Measurements from ENCODE around the gene DARS1. TPM values are rescaled to one million over a fixed set of nuclear protein-coding genes. Genes with fewer than 3 reads are reported as not detected.

The DARS1 gene
- total RNA-seq, 6 experiments from 2014 or later, result 19.9 to 49.1 (median 34.8) TPM

- 80% methylated on average over 1 of the region's 2 CpGs for WGBS (ENCODE audit: insufficient coverage, low coverage, low lambda C conversion rate, missing lambda C conversion rate)
- intact Hi-C loops (cut with DNase I), result no loop called here
- ATAC-seq (no peak), DNase-seq (no peak)
- Histone ChIP-seq H3K36me3 (no peaks in the 10 kb centered on the region), H3K4me3 (no peak overlapping the region), H3K4me1 (no peaks in the 10 kb centered on the region), H3K27ac (no peak overlapping the region), H3K9me3 (no peaks in the 10 kb centered on the region), H3K27me3 (no peaks in the 10 kb centered on the region)
- TF ChIP-seq POLR2A (IDR thresholded peaks at IDR 0.05) (no peak), CTCF (IDR thresholded peaks at IDR 0.05) (no peak)
These were observed 10.9 kb upstream of the DARS1 start for GRCh38 chr2:135996304-135996703.

- ATAC-seq (no peak), DNase-seq (no peak)
- Histone ChIP-seq H3K27me3 (no peaks in the 10 kb centered on the region), H3K27ac (no peak overlapping the region), H3K36me3 (no peaks in the 10 kb centered on the region), H3K4me3 (no peak overlapping the region), H3K4me1 (no peaks in the 10 kb centered on the region), H3K9me3 (no peaks in the 10 kb centered on the region)
- intact Hi-C loops (cut with DNase I), result no loop called here
- TF ChIP-seq POLR2A (IDR thresholded peaks at IDR 0.05) (no peak), CTCF (IDR thresholded peaks at IDR 0.05) (no peak)
- WGBS (ENCODE audit: insufficient coverage, low coverage, low lambda C conversion rate, missing lambda C conversion rate), result 74% methylated on average over 3 of the region's 3 CpGs
These were observed 8.9 kb upstream of the DARS1 start for GRCh38 chr2:135994281-135994680.

- Histone ChIP-seq H3K27ac (no peak overlapping the region), H3K9me3 (no peaks in the 10 kb centered on the region), H3K4me1 (no peaks in the 10 kb centered on the region), H3K36me3 (no peaks in the 10 kb centered on the region), H3K4me3 (no peak overlapping the region), H3K27me3 (no peaks in the 10 kb centered on the region)
- TF ChIP-seq CTCF (IDR thresholded peaks at IDR 0.05), result no peak
- ATAC-seq (no peak), DNase-seq (no peak)
- intact Hi-C loops (cut with DNase I), result no loop called here
These were observed 8.0 kb upstream of the DARS1 start for GRCh38 chr2:135993421-135993820.

- no peak for DNase-seq
- no peaks in the 10 kb centered on the region for H3K9me3 ChIP-seq
- WGBS (ENCODE audit: insufficient coverage, low coverage, low lambda C conversion rate, missing lambda C conversion rate), result 95% methylated on average over 3 of the region's 4 CpGs
- H3K27ac ChIP-seq, result no peak overlapping the region
- H3K36me3 ChIP-seq, result no peaks in the 10 kb centered on the region
- no peaks in the 10 kb centered on the region for H3K4me1 ChIP-seq
- TF ChIP-seq CTCF (IDR thresholded peaks at IDR 0.05) (no peak), POLR2A (IDR thresholded peaks at IDR 0.05) (no peak)
- H3K4me3 ChIP-seq, result no peak overlapping the region
- intact Hi-C loops (cut with DNase I), result no loop called here
- H3K27me3 ChIP-seq, result no peaks in the 10 kb centered on the region
- no peak for ATAC-seq
These were observed 6.4 kb upstream of the DARS1 start for GRCh38 chr2:135991861-135992260.

- TF ChIP-seq POLR2A (IDR thresholded peaks at IDR 0.05) (no peak), CTCF (IDR thresholded peaks at IDR 0.05) (no peak)
- 67% methylated on average over 1 of the region's 2 CpGs for WGBS (ENCODE audit: insufficient coverage, low coverage, low lambda C conversion rate, missing lambda C conversion rate)
- intact Hi-C loops (cut with DNase I), result no loop called here
- Histone ChIP-seq H3K27me3 (no peaks in the 10 kb centered on the region), H3K4me3 (no peak overlapping the region), H3K27ac (no peak overlapping the region), H3K9me3 (no peaks in the 10 kb centered on the region), H3K4me1 (peaks cover 0 to 14% (median 4%) of the 10 kb centered on the region in 4 donors), H3K36me3 (no peaks in the 10 kb centered on the region)
- DNase-seq, result no peak
- no peak for ATAC-seq
These were observed 2.0 kb upstream of the DARS1 start for GRCh38 chr2:135987441-135987840.

Measured in right lobe of liver (tissue), 6 donors.